ENCODE measurements around the gene PSORS1C1.

GRCh38 chr6:31083742-31084354, 30.8 kb upstream of the PSORS1C1 start:
- TF ChIP-seq CTCF (conservative IDR thresholded peaks at IDR 0.05 in 1 of 2, IDR thresholded peaks at IDR 0.05 in 1 of 2; ENCODE audit: low read depth in 1 of 2, low read length in 2 of 2) (peak; percentile 22 to 54), EZH2 (IDR thresholded peaks at IDR 0.05; ENCODE audit: low read length, missing control alignments) (no peak)
